AG04450 (cell line): ENCODE measurements around the gene SRSF10. TPM values are rescaled to one million over a fixed set of nuclear protein-coding genes. Genes with fewer than 3 reads are reported as not detected.
A peak's percentile ranks its signal among the peaks of the same experiment; 100 is the strongest.
"Not testable (repeated sequence)": the region's sequence is repeated elsewhere in the genome, so short reads cannot be mapped to it uniquely, and the experiment has no call there.

ENCODE experiments used
- CTCF ChIA-PET: fragments of 300-600, 350-600 bp; formaldehyde crosslinking; extraction: SDS; loops from one replicate; lab custom pipeline; 2022; ENCODE audit warnings: antibody characterized with exemption, inconsistent platforms; lab: Charles Lee
- POLR2A ChIA-PET: fragments of 350-600 bp; formaldehyde crosslinking; extraction: SDS; loops from one replicate; lab custom pipeline; 2021; ENCODE audit warnings: antibody characterized with exemption, inconsistent platforms; lab: Yijun Ruan, JAX
- DNase-seq: peaks from one replicate; pipeline ENCODE4 v3.0.0-alpha.2; 2011; ENCODE audit warnings: low read depth, low spot score
- H3K27ac ChIP-seq: one replicate; pipeline ENCODE4 v1.5.1; 2012; ENCODE audit warnings: low read depth, low read length, control low read depth
- H3K27me3 ChIP-seq: one replicate; pipeline ENCODE4 v1.6.0; 2012; ENCODE audit warnings: low read length; ENCODE audit not compliant: control insufficient read depth, insufficient read depth
- H3K4me3 ChIP-seq: 2 replicates; pipeline ENCODE4 v1.5.1; 2011; ENCODE audit warnings: mild to moderate bottlenecking, low read depth, low read length, control low read depth
- H3K9me3 ChIP-seq: 2 replicates; pipeline ENCODE4 v1.5.1; 2012; ENCODE audit warnings: low read length; ENCODE audit not compliant: control insufficient read depth, insufficient read depth
- CTCF ChIP-seq: IDR thresholded peaks from 2 replicates; pipeline ENCODE4 v1.5.1; 2011; ENCODE audit warnings: low read depth, low read length, control low read depth, inconsistent platforms
- polyA plus RNA-seq: library from polyadenylated mRNA; depleted of rRNA; stranded (reverse); fragments of >200 nt; gene quantifications from 2 replicates; pipeline ENCODE4 v1.2.3, GENCODE V29; 2011

Gene SRSF10
- polyA plus RNA-seq, 1 experiment = 140 TPM

DNA sequence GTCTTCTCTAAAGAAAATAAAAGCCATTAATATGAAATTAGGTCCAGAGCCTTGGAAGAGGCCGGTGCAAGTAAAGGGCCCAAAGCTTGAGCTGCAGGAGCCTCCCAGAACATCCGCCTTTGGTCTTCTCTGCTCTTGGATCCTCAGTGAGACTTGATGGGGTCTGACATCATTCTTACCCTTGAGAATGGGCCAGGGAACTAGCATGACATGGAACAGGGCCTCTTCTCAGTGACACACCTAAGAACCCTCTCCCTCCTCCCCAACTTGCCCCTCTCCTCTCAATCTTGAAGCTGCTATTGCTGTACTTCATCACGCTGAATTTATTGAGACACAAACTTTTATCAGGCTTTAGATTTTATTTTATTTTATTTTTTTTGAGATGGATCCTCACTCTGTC lies 40.3 kb upstream of the SRSF10 start:
- Histone ChIP-seq H3K9me3 (no peaks in the 10 kb centered on the region), H3K27me3 (no peaks in the 10 kb centered on the region), H3K27ac (peak overlapping the region; percentile 57), H3K4me3 (no peak overlapping the region)
- CTCF ChIA-PET = no interaction called here
- POLR2A ChIA-PET = interaction anchor here (1.0 kb wide), 1 partner anchor 40 kb away, joined by 6 read pairs; the partner anchor contains the start of gene SRSF10
- TF ChIP-seq CTCF = no peak
- no peak for DNase-seq

GRCh38 chr1:24020025-24020424 lies 39.9 kb upstream of the SRSF10 start:
- no peak for TF ChIP-seq CTCF
- no peaks in the 10 kb centered on the region for H3K27me3 ChIP-seq
- no peak for DNase-seq
- ChIA-PET POLR2A (interaction anchor here (1.0 to 1.8 kb wide), 2 partner anchors 40 to 56 kb away, joined by 4 to 6 read pairs; partner anchors contain the start of gene SRSF10), CTCF (no interaction called here)
- H3K4me3 ChIP-seq = no peak overlapping the region
- no peaks in the 10 kb centered on the region for H3K9me3 ChIP-seq
- peak overlapping the region; percentile 57 for H3K27ac ChIP-seq

DNA sequence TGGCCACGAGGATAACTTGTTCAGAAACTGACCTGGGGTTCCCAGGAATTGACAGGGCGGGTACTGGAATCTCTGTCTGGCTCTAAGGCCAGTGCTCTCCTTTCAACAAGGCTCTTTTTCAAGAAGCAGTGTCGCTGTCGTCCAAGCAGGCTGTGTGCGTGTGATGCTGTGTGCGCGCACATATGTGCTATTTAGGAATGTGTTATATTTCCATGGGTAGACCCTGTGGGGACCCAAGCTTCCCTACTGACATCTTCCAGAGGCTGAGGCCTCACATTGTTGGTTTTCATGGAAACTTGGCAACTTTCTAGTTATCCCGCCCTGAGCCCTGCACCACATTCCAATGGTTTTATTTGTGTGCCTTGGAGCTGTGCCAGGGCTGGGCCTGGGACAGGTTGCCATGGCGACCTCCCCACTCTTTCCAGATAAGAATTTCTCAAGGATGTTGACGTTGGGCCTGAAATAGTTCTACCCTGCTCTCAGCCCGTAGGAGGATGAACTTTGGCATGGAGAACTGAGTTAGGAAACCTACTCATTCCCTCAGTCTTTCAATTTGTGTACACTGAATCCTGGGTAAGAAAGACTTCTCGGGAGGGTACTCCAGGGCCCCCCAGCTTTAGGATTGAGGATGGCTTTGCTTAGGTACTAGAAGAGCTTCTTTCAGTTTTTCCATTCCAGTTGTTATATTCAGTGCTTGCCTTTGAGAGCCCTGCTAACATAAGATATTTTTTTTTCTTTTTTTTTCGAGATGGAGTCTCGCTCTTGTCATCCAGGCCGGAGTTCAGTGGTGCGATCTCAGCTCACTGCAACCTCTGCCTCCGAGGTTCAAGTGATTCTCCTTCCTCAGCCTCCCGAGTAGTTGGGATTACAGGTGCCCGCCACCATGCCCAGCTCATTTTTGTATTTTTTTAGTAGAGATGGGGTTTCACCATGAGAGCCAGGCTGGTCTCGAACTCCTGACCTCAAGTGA lies 38.8 kb upstream of the SRSF10 start:
- H3K9me3 ChIP-seq = no peaks in the 10 kb centered on the region
- POLR2A ChIA-PET = interaction anchor here (0.5 to 1.8 kb wide), 9 partner anchors 9 to 1094 kb away, joined by 3 to 7 read pairs (median 4); partner anchors contain the start of gene SRSF10
- TF ChIP-seq CTCF = no peak
- CTCF ChIA-PET = interaction anchor here (0.9 to 1.4 kb wide), 3 partner anchors 9 to 131 kb away, joined by 4 to 5 read pairs (median 4); no protein-coding TSS in a partner anchor
- peak overlapping the region; percentile 34; the same call in 1 of the 2 replicates for H3K4me3 ChIP-seq
- DNase-seq = peak; percentile 99
- peak overlapping the region; percentile 97 for H3K27ac ChIP-seq
- H3K27me3 ChIP-seq = no peaks in the 10 kb centered on the region

DNA sequence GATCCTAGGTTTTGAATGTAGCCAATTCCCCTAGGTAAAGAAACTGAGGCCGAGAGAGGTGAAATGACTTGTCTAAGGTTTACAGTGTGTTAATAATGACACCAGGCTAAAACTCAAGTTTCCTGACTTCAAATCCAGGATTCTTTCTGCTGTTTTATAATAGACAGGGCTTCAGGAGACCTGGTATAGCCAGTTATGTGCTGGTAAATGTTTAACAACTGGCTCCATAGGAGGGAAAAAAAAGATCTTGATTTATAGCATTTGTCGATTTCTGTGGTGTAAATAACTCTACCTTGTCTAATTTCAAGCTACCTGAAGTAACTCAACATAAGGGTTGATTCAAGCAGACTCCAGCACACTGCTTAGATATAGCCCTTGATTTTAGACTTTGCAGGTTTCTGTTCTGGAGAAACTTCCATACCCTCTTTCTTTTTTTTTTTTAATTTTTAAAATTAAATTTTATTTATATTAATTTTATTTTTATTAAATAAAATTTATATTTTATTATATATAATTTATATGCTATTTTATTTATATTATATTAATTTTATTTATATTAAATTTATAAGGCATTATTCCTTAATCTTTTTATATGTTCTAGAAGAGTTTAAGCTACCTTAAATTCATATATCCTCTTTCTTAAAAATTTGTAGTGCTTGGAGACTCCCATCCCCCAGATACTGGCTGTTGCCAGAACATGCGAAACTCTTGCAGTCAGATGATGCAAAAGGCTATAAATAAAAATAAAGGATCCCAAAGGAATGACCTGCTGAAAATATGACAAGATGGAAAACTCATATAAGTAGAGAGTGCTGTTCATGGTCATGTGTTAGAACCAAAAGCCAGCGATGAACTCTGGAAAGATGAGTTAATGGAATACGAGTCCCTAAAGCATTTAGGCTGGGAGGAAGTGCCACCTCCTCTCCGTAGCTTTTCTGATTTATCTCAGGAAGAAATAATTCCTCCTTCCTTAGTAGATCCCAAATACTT lies 35.4 kb upstream of the SRSF10 start:
- H3K27ac ChIP-seq = no peak overlapping the region
- POLR2A ChIA-PET = no interaction called here

GRCh38 chr1:24012878-24013277 lies 32.8 kb upstream of the SRSF10 start:
- CTCF ChIA-PET, POLR2A ChIA-PET, H3K27me3 ChIP-seq, DNase-seq, H3K9me3 ChIP-seq, H3K27ac ChIP-seq, H3K4me3 ChIP-seq: not testable (repeated sequence)

More for the DNA sequence above, 35.4 kb upstream of the SRSF10 start:
- TF ChIP-seq CTCF = no peak
- H3K4me3 ChIP-seq = no peak overlapping the region
- H3K9me3 ChIP-seq = no peaks in the 10 kb centered on the region
- DNase-seq = no peak
- CTCF ChIA-PET = interaction anchor here (0.7 kb wide), 1 partner anchor 1051 kb away, joined by 3 read pairs; no protein-coding TSS in a partner anchor
- H3K27me3 ChIP-seq = no peaks in the 10 kb centered on the region
